Cortex of kidney (tissue), 1 donor: ENCODE measurements around the gene CCDC60.

ENCODE experiments used
- DNase-seq: peaks from one replicate; lab custom pipeline; 2025; lab: John Stamatoyannopoulos, UW

The CCDC60 gene

GRCh38 chr12:119334430-119335170 is at the start of gene CCDC60:
Gene CCDC60 (plus strand): TSS chr12:119334729. CDS start chr12:119335177, 448 bp downstream.
- DNase-seq, result no peak

GRCh38 chr12:119288576-119288975 is 46.0 kb upstream of the CCDC60 start:
- no peak for DNase-seq

- no peak for DNase-seq
Observed at GRCh38 chr12:119292893-119293630, 41.5 kb upstream of the CCDC60 start.

GRCh38 chr12:119294211-119294610 is 40.3 kb upstream of the CCDC60 start:
- DNase-seq, result no peak

GRCh38 chr12:119296535-119296934 is 38.0 kb upstream of the CCDC60 start:
- no peak for DNase-seq

- DNase-seq, result no peak
Observed at GRCh38 chr12:119299130-119299529, 35.4 kb upstream of the CCDC60 start.

GRCh38 chr12:119301379-119301778 is 33.1 kb upstream of the CCDC60 start:
- no peak for DNase-seq

- no peak for DNase-seq
Observed at GRCh38 chr12:119302451-119303080, 32.0 kb upstream of the CCDC60 start.

GRCh38 chr12:119306593-119306992 is 27.9 kb upstream of the CCDC60 start:
- DNase-seq, result no peak

- DNase-seq, result no peak
Observed at GRCh38 chr12:119307747-119308146, 26.8 kb upstream of the CCDC60 start.

- no peak for DNase-seq
Observed at GRCh38 chr12:119308708-119309456, 25.6 kb upstream of the CCDC60 start.

- DNase-seq, result no peak
Observed at GRCh38 chr12:119311878-119312277, 22.7 kb upstream of the CCDC60 start.

- no peak for DNase-seq
Observed at GRCh38 chr12:119312904-119313303, 21.6 kb upstream of the CCDC60 start.

GRCh38 chr12:119314290-119314689 is 20.2 kb upstream of the CCDC60 start:
- no peak for DNase-seq

GRCh38 chr12:119319638-119320037 is 14.9 kb upstream of the CCDC60 start:
- DNase-seq, result no peak

GRCh38 chr12:119320678-119321077 is 13.9 kb upstream of the CCDC60 start:
- no peak for DNase-seq

- no peak for DNase-seq
Observed at GRCh38 chr12:119322301-119322723, 12.2 kb upstream of the CCDC60 start.

GRCh38 chr12:119325813-119326212 is 8.7 kb upstream of the CCDC60 start:
- DNase-seq, result no peak

- DNase-seq, result no peak
Observed at GRCh38 chr12:119326341-119326740, 8.2 kb upstream of the CCDC60 start.

- no peak for DNase-seq
Observed at GRCh38 chr12:119327471-119327870, 7.1 kb upstream of the CCDC60 start.

- DNase-seq, result no peak
Observed at GRCh38 chr12:119328111-119328510, 6.4 kb upstream of the CCDC60 start.
